B cell (primary cell): Measurements from ENCODE around the gene BMP7. TPM values are rescaled to one million over a fixed set of nuclear protein-coding genes. Genes with fewer than 3 reads are reported as not detected.

ENCODE experiments used
- ATAC-seq: fragments of 200-7000 bp; cut with Tn5 transposase; one replicate; pipeline ENCODE4 v1.10.0; 2021; ENCODE audit warnings: low read depth, mild to moderate bottlenecking, moderate number of reproducible peaks, moderate library complexity
- CTCF ChIA-PET: fragments of 350-600 bp; sonication (Branson Sonifier 250); formaldehyde crosslinking; loops from one replicate; lab custom pipeline; 2021; ENCODE audit warnings: antibody characterized with exemption, inconsistent platforms; lab: Charles Lee
- POLR2A ChIA-PET: fragments of 350-600 bp; sonication (Branson Sonifier 250); formaldehyde crosslinking; loops from one replicate; lab custom pipeline; 2021; ENCODE audit warnings: antibody characterized with exemption; lab: Charles Lee
- DNase-seq: peaks from one replicate; pipeline ENCODE4 v3.0.0; 2013
- H2AFZ ChIP-seq: 2 replicates; pipeline ENCODE4 v1.6.1; 2012; ENCODE audit warnings: mild to moderate bottlenecking, low read depth, low read length; ENCODE audit not compliant: insufficient read depth, poor library complexity, severe bottlenecking
- H3K27ac ChIP-seq, 2 donors: 1 replicate in 1 of 2; 2 replicates in 1 of 2; pipeline ENCODE4 v1.5.1; 2012 to 2013; ENCODE audit warnings: low read length in 2 of 2, mild to moderate bottlenecking in 2 of 2, moderate library complexity in 1 of 2
- H3K27me3 ChIP-seq, 4 experiments: fragments of 200-600 bp in 1 of 4; sonication (generic) in 1 of 4; replicated peaks in 1 of 4; 1 replicate in 2 of 4; 2 replicates in 2 of 4; pipeline versions ENCODE4 v1.6.1 to v1.7.0; 2013 to 2016; ENCODE audit warnings: low read length in 3 of 4, mild to moderate bottlenecking in 2 of 4, mixed read lengths in 1 of 4, moderate library complexity in 1 of 4; ENCODE audit not compliant: insufficient read depth in 4 of 4, control insufficient read depth in 3 of 4; ENCODE audit errors: control extremely low read depth in 1 of 4
- H3K36me3 ChIP-seq, 2 experiments: replicated peaks in 1 of 2; 1 replicate in 1 of 2; 2 replicates in 1 of 2; pipeline versions ENCODE4 v1.6.1 to v1.7.1; 2013; ENCODE audit warnings: low read length in 1 of 2; ENCODE audit not compliant: insufficient read depth in 2 of 2, control insufficient read depth in 1 of 2; ENCODE audit errors: control extremely low read depth in 1 of 2, extremely low read depth in 1 of 2
- H3K4me1 ChIP-seq, 2 donors: fragments of 200-600 bp in 1 of 2; sonication (generic) in 1 of 2; 1 replicate in 1 of 2; 2 replicates in 1 of 2; pipeline versions ENCODE4 v1.5.1 to v1.6.1; 2013 to 2017; ENCODE audit warnings: low read length in 2 of 2; ENCODE audit not compliant: control insufficient read depth in 2 of 2, insufficient read depth in 2 of 2
- H3K4me2 ChIP-seq: replicated peaks from 2 replicates; pipeline ENCODE3; 2012; ENCODE audit warnings: mild to moderate bottlenecking, low read depth, low read length; ENCODE audit not compliant: poor library complexity, severe bottlenecking
- H3K4me3 ChIP-seq, 5 experiments: fragments of 200-600 bp in 1 of 5; sonication (generic) in 1 of 5; 1 replicate in 3 of 5; 2 replicates in 2 of 5; pipeline versions ENCODE4 v1.5.1 to v1.7.0; 2011 to 2016; ENCODE audit warnings: low read length in 4 of 5, mild to moderate bottlenecking in 4 of 5, low read depth in 2 of 5, control low read depth in 1 of 5, moderate library complexity in 1 of 5; ENCODE audit not compliant: insufficient read depth in 1 of 5; ENCODE audit errors: control extremely low read depth in 1 of 5, extremely low read depth in 1 of 5
- H3K79me2 ChIP-seq: fragments of 200-600 bp; sonication (generic); one replicate; pipeline ENCODE4 v1.6.0; 2016; ENCODE audit warnings: low read length; ENCODE audit not compliant: control insufficient read depth, insufficient read depth
- H3K9ac ChIP-seq: fragments of 200-600 bp; sonication (generic); 2 replicates; pipeline ENCODE4 v1.6.1; 2017; ENCODE audit warnings: mild to moderate bottlenecking, low read length, moderate library complexity
- H3K9me3 ChIP-seq, 3 donors: one replicate each; pipeline versions ENCODE4 v1.6.1 to v1.7.1; 2013; ENCODE audit warnings: low read length in 2 of 3; ENCODE audit not compliant: control insufficient read depth in 2 of 3, insufficient read depth in 1 of 3; ENCODE audit errors: control extremely low read depth in 1 of 3
- H4K20me1 ChIP-seq: 2 replicates; pipeline ENCODE4 v1.6.0; 2012; ENCODE audit warnings: mild to moderate bottlenecking, low read length; ENCODE audit not compliant: insufficient read depth, control insufficient read depth, poor library complexity, severe bottlenecking
- H3K27ac Mint-ChIP-seq: one replicate; pipeline ENCODE4 v1.8.0; 2021; ENCODE audit warnings: mixed read lengths
- H3K27me3 Mint-ChIP-seq: one replicate; pipeline ENCODE4 v1.8.0; 2021; ENCODE audit warnings: mixed read lengths
- H3K4me1 Mint-ChIP-seq: one replicate; pipeline ENCODE4 v1.8.0; 2021; ENCODE audit warnings: mixed read lengths
- H3K4me3 Mint-ChIP-seq: one replicate; pipeline ENCODE4 v1.8.0; 2021; ENCODE audit warnings: mixed read lengths
- H3K9me3 Mint-ChIP-seq: one replicate; pipeline ENCODE4 v1.8.0; 2022; ENCODE audit warnings: mixed read lengths; ENCODE audit not compliant: insufficient read depth
- EZH2 ChIP-seq: IDR thresholded peaks from 2 replicates; pipeline ENCODE4 v1.6.1; 2012; ENCODE audit warnings: borderline replicate concordance, low read depth, mild to moderate bottlenecking, moderate library complexity, low read length; ENCODE audit not compliant: insufficient read depth, poor library complexity, severe bottlenecking
- WGBS: methylation state at CpG from one replicate; pipeline ENCODE4 v1.1.5; 2013; ENCODE audit warnings: missing lambda C conversion rate; ENCODE audit not compliant: insufficient coverage; 5-methylcytosine and 5-hydroxymethylcytosine counted together
- intact Hi-C: fragments of 100-400 bp; cut with micrococcal nuclease; formaldehyde crosslinking; loops from one replicate; pipeline ENCODE4 v1.10.0; 2022
- polyA plus RNA-seq: library from polyadenylated mRNA; depleted of rRNA; stranded (reverse); fragments of >200 nt; gene quantifications from 2 replicates; pipeline ENCODE4 v1.2.3, GENCODE V29; 2012
- total RNA-seq, 2 donors: library from RNA; stranded (reverse); fragments of 120-200 nt in 1 of 2; gene quantifications; 1 replicate in 1 of 2; 2 replicates in 1 of 2; pipeline versions ENCODE4 v1.2.3 to v1.2.4, GENCODE V29; 2013 to 2022
- TF ChIP-seq, protein P1 (sequence below): fragments of 200-600 bp; IDR thresholded peaks from one replicate; pipeline ENCODE4 v1.8.0; 2022; ENCODE audit warnings: antibody characterized with exemption, mild to moderate bottlenecking

Gene BMP7
- total and polyA plus RNA-seq, 2 donors (not counting 1 experiment from before 2014, with no cell fraction given), result not detected

DNA sequence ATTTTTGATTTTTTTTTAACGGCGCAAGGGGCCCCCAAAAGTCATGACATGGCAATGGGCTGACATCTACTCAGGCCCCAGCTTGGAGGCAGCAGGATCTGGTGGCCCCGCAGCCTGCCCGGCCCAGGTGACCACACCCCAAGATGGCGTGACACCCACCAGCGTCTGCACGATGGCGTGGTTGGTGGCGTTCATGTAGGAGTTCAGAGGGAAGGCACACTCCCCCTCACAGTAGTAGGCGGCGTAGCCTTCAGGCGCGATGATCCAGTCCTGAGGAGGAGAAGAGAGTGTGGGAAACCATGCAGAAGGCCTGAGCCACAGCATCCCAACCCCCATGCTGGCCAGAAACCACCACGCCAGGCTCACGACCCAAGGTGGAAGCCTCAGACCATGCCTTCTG, 93.4 kb downstream of the BMP7 start:
- Histone ChIP-seq H3K9me3 (peaks cover 0 to 5% (median 0%) of the 10 kb centered on the region in 3 donors), H3K4me1 (no peaks in the 10 kb centered on the region), H2AFZ (no peak overlapping the region), H3K27me3 (no peaks in the 10 kb centered on the region), H3K27ac (no peak overlapping the region), H3K4me3 (no peak overlapping the region), H4K20me1 (no peaks in the 10 kb centered on the region), H3K36me3 (no peaks in the 10 kb centered on the region), H3K4me2 (no peak overlapping the region), H3K79me2 (no peaks in the 10 kb centered on the region), H3K9ac (no peak overlapping the region)
- H3K27me3 Mint-ChIP-seq, result peaks cover 14% of the 10 kb centered on the region
- TF ChIP-seq EZH2, result no peak
- TF ChIP-seq, protein P1, sequence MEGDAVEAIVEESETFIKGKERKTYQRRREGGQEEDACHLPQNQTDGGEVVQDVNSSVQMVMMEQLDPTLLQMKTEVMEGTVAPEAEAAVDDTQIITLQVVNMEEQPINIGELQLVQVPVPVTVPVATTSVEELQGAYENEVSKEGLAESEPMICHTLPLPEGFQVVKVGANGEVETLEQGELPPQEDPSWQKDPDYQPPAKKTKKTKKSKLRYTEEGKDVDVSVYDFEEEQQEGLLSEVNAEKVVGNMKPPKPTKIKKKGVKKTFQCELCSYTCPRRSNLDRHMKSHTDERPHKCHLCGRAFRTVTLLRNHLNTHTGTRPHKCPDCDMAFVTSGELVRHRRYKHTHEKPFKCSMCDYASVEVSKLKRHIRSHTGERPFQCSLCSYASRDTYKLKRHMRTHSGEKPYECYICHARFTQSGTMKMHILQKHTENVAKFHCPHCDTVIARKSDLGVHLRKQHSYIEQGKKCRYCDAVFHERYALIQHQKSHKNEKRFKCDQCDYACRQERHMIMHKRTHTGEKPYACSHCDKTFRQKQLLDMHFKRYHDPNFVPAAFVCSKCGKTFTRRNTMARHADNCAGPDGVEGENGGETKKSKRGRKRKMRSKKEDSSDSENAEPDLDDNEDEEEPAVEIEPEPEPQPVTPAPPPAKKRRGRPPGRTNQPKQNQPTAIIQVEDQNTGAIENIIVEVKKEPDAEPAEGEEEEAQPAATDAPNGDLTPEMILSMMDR, result no peak
- H3K27ac Mint-ChIP-seq, result no peak overlapping the region
- CTCF ChIA-PET, result no interaction called here
- WGBS, result 85% methylated on average over 9 of the region's 15 CpGs
- POLR2A ChIA-PET, result no interaction called here
- no peak overlapping the region for H3K4me3 Mint-ChIP-seq
- intact Hi-C loops, result no loop called here
- no peaks in the 10 kb centered on the region for H3K4me1 Mint-ChIP-seq
- H3K9me3 Mint-ChIP-seq, result no peaks in the 10 kb centered on the region
- DNase-seq, result no peak
- no peak for ATAC-seq

DNA sequence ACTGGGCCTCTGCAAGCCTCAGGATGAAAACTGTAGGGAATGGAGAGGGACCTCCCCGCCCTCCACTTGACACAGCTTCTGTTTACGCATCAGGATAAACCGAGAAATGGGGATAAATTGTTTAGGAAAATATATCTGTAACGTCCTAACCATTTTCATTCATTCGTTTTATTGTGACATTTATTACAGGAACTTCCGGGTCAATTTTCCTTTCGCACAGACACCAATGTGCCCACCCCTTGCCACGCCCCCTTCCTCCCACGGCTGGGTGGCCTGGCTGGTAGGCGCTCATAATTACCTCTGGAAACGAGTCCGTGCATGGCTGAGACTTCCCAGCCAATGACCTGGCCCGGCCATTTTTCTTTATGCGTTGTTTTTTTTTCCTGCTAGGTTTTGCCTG, 96.1 kb downstream of the BMP7 start:
- intact Hi-C loops, result no loop called here
- Histone ChIP-seq H3K27me3 (no peaks in the 10 kb centered on the region), H3K27ac (no peak overlapping the region), H3K4me3 (no peak overlapping the region), H3K4me2 (no peak overlapping the region), H4K20me1 (no peaks in the 10 kb centered on the region), H3K4me1 (no peaks in the 10 kb centered on the region), H3K9me3 (peaks cover 0 to 5% (median 0%) of the 10 kb centered on the region in 3 donors), H2AFZ (no peak overlapping the region), H3K79me2 (no peaks in the 10 kb centered on the region), H3K9ac (no peak overlapping the region), H3K36me3 (no peaks in the 10 kb centered on the region)
- POLR2A ChIA-PET, result no interaction called here
- Mint-ChIP-seq H3K4me3 (no peak overlapping the region), H3K27ac (no peak overlapping the region), H3K27me3 (no peaks in the 10 kb centered on the region), H3K4me1 (no peaks in the 10 kb centered on the region), H3K9me3 (no peaks in the 10 kb centered on the region)
- CTCF ChIA-PET, result no interaction called here
- DNase-seq (no peak), ATAC-seq (no peak)
- WGBS, result 74% methylated on average over 8 of the region's 14 CpGs
- TF ChIP-seq, protein P1, result no peak
- no peak for TF ChIP-seq EZH2
